Adrenal gland (tissue), 5 donors: ENCODE data around the gene ZC2HC1C.

Experiments
- POLR2A ChIP-seq, 2 donors: fragments of 450-650 bp; IDR thresholded peaks; one replicate each; pipeline ENCODE4 v1.6.1; 2017; ENCODE audit warnings: antibody characterized with exemption in 2 of 2, mild to moderate bottlenecking in 2 of 2, moderate library complexity in 1 of 2
- TF ChIP-seq, protein P1 (sequence below), 6 experiments: fragments of 450-650 bp in 4 of 6; fragments of 200-600 bp in 2 of 6; sonication (generic) in 1 of 6; IDR thresholded peaks; 1 replicate in 5 of 6; 2 replicates in 1 of 6; pipeline versions ENCODE4 v1.5.1 to v1.8.0; 2016 to 2021; ENCODE audit warnings: antibody characterized with exemption in 6 of 6, mild to moderate bottlenecking in 2 of 6, moderate library complexity in 1 of 6
- donor health status: DM: no; HTN: no; CAD: no.

DNA sequence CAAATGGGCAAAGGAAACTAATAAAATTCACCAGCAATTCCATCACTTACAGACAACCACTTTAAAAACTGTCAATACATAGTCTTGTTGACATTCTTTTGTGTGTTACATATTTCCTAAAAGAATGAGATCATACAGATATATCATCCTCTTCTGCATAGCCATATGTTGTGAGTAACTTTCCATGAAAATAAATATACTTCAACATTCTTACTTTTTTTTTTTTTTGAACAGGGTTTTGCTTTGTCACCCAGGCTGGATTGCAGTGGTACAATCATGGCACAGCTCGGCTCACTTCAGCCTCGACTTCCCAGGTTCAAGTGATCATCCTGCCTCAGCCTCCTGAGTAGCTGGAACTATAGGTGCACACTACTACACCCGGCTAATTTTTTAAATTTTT lies 20.9 kb downstream of the ZC2HC1C start:
- TF ChIP-seq, protein P1, sequence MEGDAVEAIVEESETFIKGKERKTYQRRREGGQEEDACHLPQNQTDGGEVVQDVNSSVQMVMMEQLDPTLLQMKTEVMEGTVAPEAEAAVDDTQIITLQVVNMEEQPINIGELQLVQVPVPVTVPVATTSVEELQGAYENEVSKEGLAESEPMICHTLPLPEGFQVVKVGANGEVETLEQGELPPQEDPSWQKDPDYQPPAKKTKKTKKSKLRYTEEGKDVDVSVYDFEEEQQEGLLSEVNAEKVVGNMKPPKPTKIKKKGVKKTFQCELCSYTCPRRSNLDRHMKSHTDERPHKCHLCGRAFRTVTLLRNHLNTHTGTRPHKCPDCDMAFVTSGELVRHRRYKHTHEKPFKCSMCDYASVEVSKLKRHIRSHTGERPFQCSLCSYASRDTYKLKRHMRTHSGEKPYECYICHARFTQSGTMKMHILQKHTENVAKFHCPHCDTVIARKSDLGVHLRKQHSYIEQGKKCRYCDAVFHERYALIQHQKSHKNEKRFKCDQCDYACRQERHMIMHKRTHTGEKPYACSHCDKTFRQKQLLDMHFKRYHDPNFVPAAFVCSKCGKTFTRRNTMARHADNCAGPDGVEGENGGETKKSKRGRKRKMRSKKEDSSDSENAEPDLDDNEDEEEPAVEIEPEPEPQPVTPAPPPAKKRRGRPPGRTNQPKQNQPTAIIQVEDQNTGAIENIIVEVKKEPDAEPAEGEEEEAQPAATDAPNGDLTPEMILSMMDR (IDR thresholded peaks at IDR 0.05) = no peak
- no peak for TF ChIP-seq POLR2A (IDR thresholded peaks at IDR 0.05)
